Common myeloid progenitor, CD34-positive (primary cell): ENCODE results near the gene TRMT61A.

Source experiments
- CTCF ChIA-PET: fragments of 350-600 bp; sonication (Branson Sonifier 250); formaldehyde crosslinking; loops from one replicate; lab custom pipeline; 2021; ENCODE audit warnings: antibody characterized with exemption; lab: Charles Lee
- POLR2A ChIA-PET: fragments of 350-600 bp; sonication (Branson Sonifier 250); formaldehyde crosslinking; loops from one replicate; lab custom pipeline; 2021; ENCODE audit warnings: antibody characterized with exemption; lab: Charles Lee
- DNase-seq, 3 donors: peaks; one replicate each; pipeline versions ENCODE4 v3.0.0 to v3.0.0-alpha.2; 2013
- H3K27ac ChIP-seq, 2 experiments: 1 replicate in 1 of 2; 2 replicates in 1 of 2; pipeline ENCODE4 v1.7.0; 2013; ENCODE audit warnings: inconsistent platforms in 2 of 2, low read length in 2 of 2, mild to moderate bottlenecking in 2 of 2, low read depth in 1 of 2, moderate library complexity in 1 of 2; ENCODE audit not compliant: severe bottlenecking in 2 of 2, insufficient read depth in 1 of 2, poor library complexity in 1 of 2
- H3K27me3 ChIP-seq, 5 experiments: replicated peaks in 2 of 5; 1 replicate in 3 of 5; 2 replicates in 2 of 5; pipeline versions ENCODE4 v1.6.1 to v1.7.0; 2013; ENCODE audit warnings: low read length in 4 of 5, mild to moderate bottlenecking in 2 of 5, moderate library complexity in 2 of 5, inconsistent platforms in 1 of 5; ENCODE audit not compliant: insufficient read depth in 5 of 5, control insufficient read depth in 4 of 5
- H3K36me3 ChIP-seq, 4 experiments: 1 replicate in 2 of 4; 2 replicates in 2 of 4; pipeline versions ENCODE4 v1.6.1 to v1.7.0; 2013; ENCODE audit warnings: low read length in 3 of 4, control low read depth in 1 of 4, mild to moderate bottlenecking in 1 of 4; ENCODE audit not compliant: control insufficient read depth in 4 of 4, insufficient read depth in 4 of 4
- H3K4me1 ChIP-seq, 4 experiments: 1 replicate in 3 of 4; 2 replicates in 1 of 4; pipeline versions ENCODE4 v1.6.1 to v1.7.1; 2013; ENCODE audit warnings: low read length in 3 of 4, mild to moderate bottlenecking in 3 of 4, control low read depth in 1 of 4, inconsistent platforms in 1 of 4, moderate library complexity in 1 of 4; ENCODE audit not compliant: control insufficient read depth in 4 of 4, insufficient read depth in 4 of 4; ENCODE audit errors: control extremely low read depth in 1 of 4
- H3K4me3 ChIP-seq, 7 experiments: 1 replicate in 4 of 7; 2 replicates in 3 of 7; pipeline versions ENCODE4 v1.5.1 to v1.7.0; 2013; ENCODE audit warnings: mild to moderate bottlenecking in 7 of 7, low read length in 6 of 7, moderate library complexity in 6 of 7, inconsistent platforms in 2 of 7, low read depth in 2 of 7, control low read depth in 1 of 7; ENCODE audit not compliant: insufficient read depth in 4 of 7, control insufficient read depth in 1 of 7; ENCODE audit errors: extremely low read depth in 1 of 7
- H3K9me3 ChIP-seq, 5 experiments: 1 replicate in 4 of 5; 2 replicates in 1 of 5; pipeline versions ENCODE4 v1.6.1 to v1.7.1; 2013; ENCODE audit warnings: low read length in 4 of 5, mild to moderate bottlenecking in 2 of 5, inconsistent platforms in 1 of 5, low read depth in 1 of 5, moderate library complexity in 1 of 5; ENCODE audit not compliant: control insufficient read depth in 4 of 5, insufficient read depth in 2 of 5; ENCODE audit errors: control extremely low read depth in 1 of 5
- WGBS: methylation state at CpG from one replicate; pipeline ENCODE4 v1.1.5; 2013; ENCODE audit not compliant: insufficient coverage; 5-methylcytosine and 5-hydroxymethylcytosine counted together

Gene TRMT61A

DNA sequence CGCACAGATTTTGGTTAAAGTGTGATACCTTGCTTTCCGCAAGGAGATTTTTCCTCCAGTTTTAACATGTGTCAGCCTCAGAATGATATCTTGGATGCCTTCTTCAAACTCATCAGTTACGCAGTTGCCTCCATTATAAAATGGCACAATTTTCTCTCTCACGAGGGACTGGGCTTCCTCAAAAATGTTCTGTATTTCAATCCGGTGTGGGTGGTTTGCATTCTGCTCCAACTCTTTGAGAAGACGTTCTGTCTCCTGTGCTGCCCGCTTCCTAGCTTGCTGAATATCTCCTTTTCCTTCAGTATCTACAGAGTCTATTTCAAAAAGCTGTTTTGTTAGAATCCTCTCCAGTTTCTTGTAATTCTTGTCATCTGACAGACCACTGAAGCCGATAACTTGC is 31.7 kb downstream of the TRMT61A start:
- Histone ChIP-seq H3K9me3 (no peaks in the 10 kb centered on the region), H3K4me3 (peak overlapping the region in 4 of 7 experiments; percentile 92 to 99 (median 96)), H3K27ac (peak overlapping the region; percentile 78 to 93), H3K4me1 (peaks cover 11 to 30% (median 25%) of the 10 kb centered on the region in 4 experiments), H3K27me3 (no peaks in the 10 kb centered on the region), H3K36me3 (peaks cover 2 to 38% (median 27%) of the 10 kb centered on the region in 4 experiments)
- CTCF ChIA-PET = interaction anchor here (1.1 to 1.4 kb wide), 4 partner anchors 13 to 119 kb away, joined by 3 to 5 read pairs (median 4); no protein-coding TSS in a partner anchor
- POLR2A ChIA-PET = no interaction called here
- DNase-seq = no peak
- 73% methylated on average over 6 of the region's 8 CpGs for WGBS

GRCh38 chr14:103561381-103562178 is 32.6 kb downstream of the TRMT61A start:
- POLR2A ChIA-PET = interaction anchor here (0.7 to 1.1 kb wide), 3 partner anchors 15 to 793 kb away, joined by 3 to 7 read pairs (median 3); no protein-coding TSS in a partner anchor
- no peaks in the 10 kb centered on the region for H3K27me3 ChIP-seq
- peak overlapping the region; percentile 66 to 99 (median 94) for H3K4me3 ChIP-seq
- CTCF ChIA-PET = interaction anchor here (1.1 to 1.6 kb wide), 6 partner anchors 9 to 118 kb away, joined by 3 to 5 read pairs (median 4); no protein-coding TSS in a partner anchor
- H3K36me3 ChIP-seq = peaks cover 2 to 36% (median 27%) of the 10 kb centered on the region in 4 experiments
- peak overlapping the region; percentile 78 to 93 for H3K27ac ChIP-seq
- H3K9me3 ChIP-seq = no peaks in the 10 kb centered on the region
- peaks cover 11 to 30% (median 25%) of the 10 kb centered on the region in 4 experiments for H3K4me1 ChIP-seq
- WGBS = 6% methylated on average over 27 of the region's 36 CpGs
- DNase-seq = peak; percentile 74 to 89 (median 83)

GRCh38 chr14:103562179-103562428 is 33.1 kb downstream of the TRMT61A start:
- peaks cover 11 to 30% (median 25%) of the 10 kb centered on the region in 4 experiments for H3K4me1 ChIP-seq
- peak in 1 of 3 donors; percentile 63 for DNase-seq
- peak overlapping the region; percentile 66 to 99 (median 94) for H3K4me3 ChIP-seq
- 0% methylated on average over 24 of the region's 25 CpGs for WGBS
- H3K9me3 ChIP-seq = no peaks in the 10 kb centered on the region
- CTCF ChIA-PET = interaction anchor here (1.1 to 1.6 kb wide), 4 partner anchors 9 to 45 kb away, joined by 4 to 5 read pairs (median 4); no protein-coding TSS in a partner anchor
- POLR2A ChIA-PET = interaction anchor here (0.7 to 1.1 kb wide), 3 partner anchors 14 to 794 kb away, joined by 3 to 7 read pairs (median 3); no protein-coding TSS in a partner anchor
- H3K27me3 ChIP-seq = no peaks in the 10 kb centered on the region
- H3K27ac ChIP-seq = peak overlapping the region; percentile 78 to 93
- H3K36me3 ChIP-seq = peaks cover 2 to 34% (median 25%) of the 10 kb centered on the region in 4 experiments

DNA sequence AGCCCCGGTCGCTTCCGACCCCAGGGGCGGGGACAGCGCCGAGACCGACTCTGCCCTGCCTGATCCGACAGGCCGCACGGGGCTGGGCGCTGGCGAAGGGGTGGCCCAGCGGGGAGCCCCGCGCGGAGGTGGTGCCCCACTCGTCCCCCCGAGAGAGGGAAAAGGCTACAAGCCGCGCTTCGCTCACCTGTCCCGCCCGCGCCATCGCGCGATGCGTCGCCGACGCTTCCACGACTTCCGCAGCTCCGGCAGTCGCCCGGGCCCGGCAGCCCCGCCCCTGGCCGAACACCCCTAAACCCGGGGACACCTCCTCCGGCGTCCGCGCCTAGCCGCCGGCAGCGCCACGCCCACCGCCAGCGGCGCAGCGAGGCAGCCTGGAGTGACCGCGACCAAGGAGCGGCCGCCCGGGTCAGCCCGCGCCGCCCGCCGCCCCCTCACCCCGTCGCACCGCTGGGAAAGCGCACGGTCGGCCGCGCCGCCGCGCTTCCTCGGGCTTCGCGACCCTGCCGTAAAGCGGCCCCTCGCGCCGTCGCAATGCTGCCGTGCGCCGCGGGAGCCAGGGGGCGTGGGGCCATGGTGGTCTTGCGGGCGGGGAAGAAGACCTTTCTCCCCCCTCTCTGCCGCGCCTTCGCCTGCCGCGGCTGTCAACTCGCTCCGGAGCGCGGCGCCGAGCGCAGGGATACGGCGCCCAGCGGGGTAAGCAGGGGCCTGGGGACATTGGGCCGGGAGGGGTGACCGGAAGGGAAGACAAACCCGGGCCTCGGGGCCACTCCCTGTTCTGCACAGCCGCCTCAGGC is 33.6 kb downstream of the TRMT61A start, which contains the start of the genes BAG5 and COA8:
TSS of gene BAG5 (minus strand) at position 229 of the 797 bp plus-strand sequence. CDS start 1,493 bp downstream, outside the sequence.
TSS of gene COA8 (plus strand) at position 532 of the 797 bp plus-strand sequence. CDS start at position 574, 42 bp downstream.
- H3K4me3 ChIP-seq = peak within 1 kb of the TSS; percentile 66 to 99 (median 94)
- CTCF ChIA-PET = interaction anchor here (1.4 to 1.6 kb wide), 2 partner anchors 11 to 46 kb away, joined by 4 to 5 read pairs; no protein-coding TSS in a partner anchor

GRCh38 chr14:103563226-103563620 is 34.2 kb downstream of the TRMT61A start:
- H3K4me1 ChIP-seq = peaks cover 11 to 30% (median 25%) of the 10 kb centered on the region in 4 experiments
- peak overlapping the region; percentile 66 to 99 (median 94) for H3K4me3 ChIP-seq
- no peaks in the 10 kb centered on the region for H3K9me3 ChIP-seq
- ChIA-PET POLR2A (interaction anchor here (0.9 kb wide), 1 partner anchor 115 kb away, joined by 3 read pairs; no protein-coding TSS in a partner anchor), CTCF (interaction anchor here (1.1 kb wide), 1 partner anchor 11 kb away, joined by 3 read pairs; no protein-coding TSS in a partner anchor)
- no peak for DNase-seq
- H3K27me3 ChIP-seq = no peaks in the 10 kb centered on the region
- H3K27ac ChIP-seq = peak overlapping the region; percentile 78 to 93
- WGBS = 2% methylated on average over 21 of the region's 22 CpGs
- peaks cover 2 to 26% (median 19%) of the 10 kb centered on the region in 4 experiments for H3K36me3 ChIP-seq

More for the DNA sequence above, 33.6 kb downstream of the TRMT61A start, which contains the start of the genes BAG5 and COA8:
- H3K36me3 ChIP-seq = peaks cover 2 to 30% (median 22%) of the 10 kb centered on the region in 4 experiments
- peaks cover 11 to 30% (median 25%) of the 10 kb centered on the region in 4 experiments for H3K4me1 ChIP-seq
- no peaks in the 10 kb centered on the region for H3K9me3 ChIP-seq
- POLR2A ChIA-PET = interaction anchor here (0.7 to 1.1 kb wide), 4 partner anchors 14 to 794 kb away, joined by 3 to 7 read pairs (median 3); no protein-coding TSS in a partner anchor
- peak within 1 kb of the TSS; percentile 78 to 93 for H3K27ac ChIP-seq
- no peaks in the 10 kb centered on the region for H3K27me3 ChIP-seq
- peak; percentile 88 to 95 (median 93) for DNase-seq
- 0% methylated on average over 95 of the region's 109 CpGs for WGBS

DNA sequence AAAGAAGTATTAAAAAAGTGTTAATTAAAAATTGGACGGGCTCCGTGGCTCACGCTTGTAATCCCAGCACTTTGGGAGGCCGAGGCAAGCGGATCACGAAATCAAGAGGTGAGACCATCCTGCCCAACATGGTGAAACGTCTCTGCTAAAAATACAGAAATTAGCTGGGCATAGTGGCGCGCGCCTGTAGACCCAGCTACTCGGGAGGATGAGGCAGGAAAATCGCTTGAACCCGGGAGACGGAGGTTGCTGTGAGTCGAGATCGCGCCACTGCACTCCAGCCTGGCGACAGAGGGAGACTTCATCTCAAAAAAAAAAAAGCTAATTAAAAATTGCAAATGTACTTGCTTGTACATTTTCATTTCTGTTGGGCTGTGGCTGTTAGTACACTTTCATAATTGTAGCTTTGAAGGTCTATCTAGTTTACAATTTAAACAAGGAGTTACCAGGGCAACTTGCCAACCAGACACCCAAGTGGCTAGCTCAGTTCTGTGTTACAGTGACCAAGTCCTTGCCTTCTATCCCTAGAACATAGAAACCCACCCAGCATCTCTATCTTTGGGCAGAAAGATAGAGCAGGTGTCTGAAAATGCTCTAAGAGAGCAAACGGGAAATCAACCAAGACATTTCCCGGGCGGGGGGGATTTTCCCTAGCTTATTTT is 35.0 kb downstream of the TRMT61A start:
- H3K27ac ChIP-seq = peak overlapping the region; percentile 78 to 93
- peaks cover 11 to 30% (median 25%) of the 10 kb centered on the region in 4 experiments for H3K4me1 ChIP-seq
- peak overlapping the region in 6 of 7 experiments; percentile 92 to 99 (median 94) for H3K4me3 ChIP-seq
- 82% methylated on average over 15 of the region's 21 CpGs for WGBS
- ChIA-PET POLR2A (interaction anchor here (0.9 kb wide), 1 partner anchor 114 kb away, joined by 3 read pairs; no protein-coding TSS in a partner anchor), CTCF (interaction anchor here (0.7 to 1.3 kb wide), 5 partner anchors 10 to 118 kb away, joined by 3 to 8 read pairs (median 3); no protein-coding TSS in a partner anchor)
- DNase-seq = peak in 2 of 3 donors; percentile 38 to 40
- H3K9me3 ChIP-seq = no peaks in the 10 kb centered on the region
- peaks cover 2 to 19% (median 13%) of the 10 kb centered on the region in 4 experiments for H3K36me3 ChIP-seq
- H3K27me3 ChIP-seq = no peaks in the 10 kb centered on the region
